ENCODE results near the gene APOBEC3A.
A peak's percentile ranks its signal among the peaks of the same experiment; 100 is the strongest.
"Not testable (repeated sequence)": the region's sequence is repeated elsewhere in the genome, so short reads cannot be mapped to it uniquely, and the experiment has no call there.

The APOBEC3A gene

GRCh38 chr22:38981005-38981991 is 23.9 kb downstream of the APOBEC3A start:
- peak; percentile 19 for DNase-seq (ENCODE audit: low read depth)

- DNase-seq (ENCODE audit: low read depth) = peak; percentile 90
These were observed 24.9 kb downstream of the APOBEC3A start, which contains the start of gene APOBEC3B for GRCh38 chr22:38981992-38982927. Gene APOBEC3B, plus strand, starts transcription at chr22:38982347. Its CDS starts 107 bp downstream, at chr22:38982454.

GRCh38 chr22:38984224-38984623 is 26.8 kb downstream of the APOBEC3A start:
- no peak for DNase-seq (ENCODE audit: low read depth)

DNA sequence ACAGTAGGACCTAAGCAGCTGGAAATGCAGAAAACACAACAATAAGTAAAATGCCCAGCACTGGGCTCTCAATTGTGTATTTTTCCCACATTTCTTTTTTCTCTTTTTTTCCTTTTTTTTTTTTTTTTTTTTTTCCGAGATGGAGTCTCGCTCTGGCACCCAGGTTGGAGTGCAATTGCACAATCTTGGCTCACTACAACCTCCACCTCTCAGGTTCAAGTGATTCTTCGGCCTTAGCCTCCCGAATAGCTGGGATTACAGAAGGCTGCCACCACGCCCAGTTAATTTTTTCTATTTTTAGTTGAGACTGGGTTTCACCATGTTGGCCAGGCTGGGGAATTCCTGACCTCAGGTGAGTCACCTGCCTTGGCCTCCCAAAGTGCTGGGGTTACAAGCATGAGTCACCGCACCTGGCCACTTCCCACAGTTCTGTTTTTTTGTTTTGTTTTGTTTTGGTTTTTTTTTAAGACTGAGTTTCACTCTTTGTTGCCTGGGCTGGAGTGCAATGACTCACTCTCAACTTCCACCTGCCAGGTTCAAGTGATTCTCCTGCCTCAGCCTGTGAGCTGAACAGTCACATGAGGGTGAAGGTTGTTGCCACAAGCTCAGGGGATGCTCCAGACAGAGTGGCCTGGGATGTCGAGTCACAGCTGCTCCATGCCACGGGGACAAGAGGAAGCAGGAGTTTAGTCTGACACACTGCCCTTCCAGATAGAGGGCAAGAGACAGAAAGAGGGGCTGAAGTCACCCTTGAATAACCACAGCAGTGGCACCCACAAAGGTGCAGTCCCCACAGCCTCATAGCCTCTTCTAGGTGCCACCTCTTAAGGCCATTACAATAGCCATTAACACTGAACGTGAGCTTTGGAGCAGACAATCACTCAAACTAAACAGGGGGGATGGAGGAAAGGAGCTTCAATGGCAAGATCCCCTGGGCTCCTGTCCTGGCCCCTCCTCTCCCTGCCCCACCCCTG is 27.7 kb downstream of the APOBEC3A start:
- peak; percentile 6 for DNase-seq (ENCODE audit: low read depth)

GRCh38 chr22:38986629-38987028 is 29.2 kb downstream of the APOBEC3A start:
- DNase-seq (ENCODE audit: low read depth) = no peak

- DNase-seq (ENCODE audit: low read depth) = no peak
These were observed 29.9 kb downstream of the APOBEC3A start for GRCh38 chr22:38987171-38987895.

DNA sequence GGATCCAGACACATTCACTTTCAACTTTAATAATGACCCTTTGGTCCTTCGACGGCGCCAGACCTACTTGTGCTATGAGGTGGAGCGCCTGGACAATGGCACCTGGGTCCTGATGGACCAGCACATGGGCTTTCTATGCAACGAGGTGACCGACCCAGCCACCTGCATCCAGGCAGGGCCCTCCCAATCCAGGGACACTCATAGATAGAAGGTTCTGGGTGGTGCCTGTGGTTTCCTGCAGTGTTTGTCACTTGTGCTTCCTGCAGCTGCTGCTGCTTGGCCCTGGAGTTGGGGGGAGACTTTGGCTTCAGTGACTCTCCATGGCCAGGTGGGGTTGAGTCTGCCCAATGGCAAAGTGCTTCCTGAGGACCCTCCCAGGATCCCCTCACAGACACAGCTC is 32.1 kb downstream of the APOBEC3A start:
- DNase-seq (ENCODE audit: low read depth) = no peak

- not testable (repeated sequence) for DNase-seq (ENCODE audit: low read depth)
These were observed 35.5 kb downstream of the APOBEC3A start for GRCh38 chr22:38992871-38993371.

- DNase-seq (ENCODE audit: low read depth) = no peak
These were observed 38.7 kb downstream of the APOBEC3A start for GRCh38 chr22:38996105-38996504.

- no peak for DNase-seq (ENCODE audit: low read depth)
These were observed 40.1 kb downstream of the APOBEC3A start for GRCh38 chr22:38997518-38997917.

DNA sequence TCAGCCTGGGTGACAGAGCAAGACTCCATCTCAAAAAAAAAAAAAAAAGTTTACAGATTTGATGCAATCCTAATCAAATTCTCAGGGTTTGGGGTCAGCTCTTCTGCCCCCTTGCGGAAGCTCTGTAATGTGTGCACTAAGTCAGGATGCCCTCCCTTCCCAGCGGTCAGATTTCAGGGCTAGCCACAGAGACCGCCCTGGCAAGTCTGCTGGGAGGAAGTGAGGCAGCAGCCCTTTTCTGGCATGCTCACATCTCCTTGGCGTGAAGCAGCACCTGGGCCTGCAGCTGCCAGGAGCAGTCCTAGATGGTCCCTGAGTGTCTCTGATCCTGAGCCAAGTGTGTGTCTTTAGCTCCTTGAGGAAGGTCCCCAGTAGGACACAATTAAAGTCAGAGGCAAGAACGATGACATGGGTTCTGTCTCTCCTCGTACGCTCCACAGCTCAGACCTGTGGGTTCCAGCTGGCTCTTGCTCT is 45.8 kb downstream of the APOBEC3A start:
- peak; percentile 82 for DNase-seq (ENCODE audit: low read depth)

- no peak for DNase-seq (ENCODE audit: low read depth)
These were observed 49.8 kb downstream of the APOBEC3A start for GRCh38 chr22:39007177-39007576.

DNA sequence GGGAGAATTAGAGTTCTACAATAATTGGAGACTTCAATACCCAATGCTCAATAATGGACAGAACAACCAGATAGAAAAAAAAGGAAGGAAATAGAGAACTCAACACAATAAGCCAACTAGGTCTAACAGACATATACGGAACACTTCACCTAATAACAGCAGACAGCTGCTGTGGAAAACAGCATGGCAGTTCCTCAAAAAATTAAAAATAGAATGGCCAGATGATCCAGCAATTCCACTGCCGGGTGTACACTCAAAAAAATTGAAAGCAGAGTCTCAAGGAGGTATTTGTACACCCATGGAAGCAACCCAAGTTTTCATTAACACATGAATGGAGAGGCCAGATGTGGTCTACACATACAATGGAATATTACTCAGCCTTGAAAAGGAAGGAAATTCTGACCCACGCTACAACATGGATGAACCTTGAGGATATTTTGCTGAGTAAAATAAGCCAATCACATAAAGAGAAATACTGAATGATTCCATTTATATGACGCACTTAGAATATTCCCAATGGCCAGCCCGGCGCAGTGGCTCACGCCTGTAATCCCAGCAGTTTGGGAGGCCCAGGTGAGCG is 51.0 kb downstream of the APOBEC3A start:
- DNase-seq (ENCODE audit: low read depth) = not testable (repeated sequence)

DNA sequence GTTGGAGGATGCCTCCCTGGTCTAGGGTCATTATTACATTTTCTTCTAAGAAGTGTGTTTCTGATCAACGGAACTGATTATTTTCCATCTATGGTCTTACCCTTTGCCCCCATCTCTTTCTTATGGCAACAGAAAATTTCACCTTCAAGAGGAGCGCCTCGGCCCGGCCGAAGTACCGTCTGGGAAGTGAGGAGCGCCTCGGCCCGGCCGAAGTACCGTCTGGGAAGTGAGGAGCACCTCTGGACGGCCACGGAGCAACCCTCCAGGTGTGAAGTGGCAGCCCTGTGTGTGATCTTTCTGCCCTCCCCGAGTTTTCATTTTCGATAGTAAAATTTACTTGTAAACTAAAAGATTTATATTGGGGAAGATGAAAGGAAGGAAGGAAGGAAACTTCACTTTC is 53.5 kb downstream of the APOBEC3A start:
- no peak for DNase-seq (ENCODE audit: low read depth)
